ENCODE data around the gene KRTAP19-8. TPM values are rescaled to one million over a fixed set of nuclear protein-coding genes. Genes with fewer than 3 reads are reported as not detected.

KRTAP19-8 gene
- total RNA-seq, 4 donors from 2014 or later = not detected

GRCh38 chr21:31075848-31076247 lies 37.6 kb upstream of the KRTAP19-8 start:
- no peak for TF ChIP-seq POLR2A (IDR thresholded peaks at IDR 0.05)
- no peak for TF ChIP-seq CTCF (IDR thresholded peaks at IDR 0.05)
- H3K27me3 ChIP-seq = no peaks in the 10 kb centered on the region
- DNase-seq = no peak
- H3K4me3 ChIP-seq = no peak overlapping the region
- H3K36me3 ChIP-seq = no peaks in the 10 kb centered on the region
- H3K9me3 ChIP-seq = no peaks in the 10 kb centered on the region
- no peaks in the 10 kb centered on the region for H3K4me1 ChIP-seq
- no peak overlapping the region for H3K27ac ChIP-seq
- intact Hi-C loops (cut with DNase I; ENCODE audit: low total_unique reads) = no loop called here

GRCh38 chr21:31072533-31072932 lies 34.3 kb upstream of the KRTAP19-8 start:
- Histone ChIP-seq H3K27ac (no peak overlapping the region), H3K36me3 (no peaks in the 10 kb centered on the region), H3K4me1 (no peaks in the 10 kb centered on the region), H3K27me3 (no peaks in the 10 kb centered on the region), H3K9me3 (no peaks in the 10 kb centered on the region), H3K4me3 (no peak overlapping the region)
- intact Hi-C loops (cut with DNase I; ENCODE audit: low total_unique reads) = no loop called here
- TF ChIP-seq CTCF (IDR thresholded peaks at IDR 0.05) (no peak), POLR2A (IDR thresholded peaks at IDR 0.05) (no peak)
- no peak for DNase-seq

GRCh38 chr21:31064803-31065202 lies 26.5 kb upstream of the KRTAP19-8 start:
- Histone ChIP-seq H3K4me1 (no peaks in the 10 kb centered on the region), H3K4me3 (no peak overlapping the region), H3K9me3 (no peaks in the 10 kb centered on the region), H3K36me3 (no peaks in the 10 kb centered on the region), H3K27ac (no peak overlapping the region), H3K27me3 (no peaks in the 10 kb centered on the region)
- TF ChIP-seq CTCF (IDR thresholded peaks at IDR 0.05) (no peak), POLR2A (IDR thresholded peaks at IDR 0.05) (no peak)
- intact Hi-C loops (cut with DNase I; ENCODE audit: low total_unique reads) = no loop called here
- DNase-seq = no peak

- Histone ChIP-seq H3K27ac (no peak overlapping the region), H3K4me3 (no peak overlapping the region), H3K36me3 (no peaks in the 10 kb centered on the region), H3K4me1 (no peaks in the 10 kb centered on the region), H3K9me3 (no peaks in the 10 kb centered on the region), H3K27me3 (no peaks in the 10 kb centered on the region)
- TF ChIP-seq CTCF (IDR thresholded peaks at IDR 0.05) (no peak), POLR2A (IDR thresholded peaks at IDR 0.05) (no peak)
- intact Hi-C loops (cut with DNase I; ENCODE audit: low total_unique reads) = no loop called here
- no peak for DNase-seq
Observed at GRCh38 chr21:31052489-31053142, 14.3 kb upstream of the KRTAP19-8 start.

- intact Hi-C loops (cut with DNase I; ENCODE audit: low total_unique reads) = no loop called here
Observed at GRCh38 chr21:31050577-31051157, 12.4 kb upstream of the KRTAP19-8 start.

More at GRCh38 chr21:31050577-31051157, 12.4 kb upstream of the KRTAP19-8 start:
- Histone ChIP-seq H3K27ac (no peak overlapping the region), H3K36me3 (no peaks in the 10 kb centered on the region), H3K4me3 (no peak overlapping the region), H3K9me3 (no peaks in the 10 kb centered on the region), H3K4me1 (no peaks in the 10 kb centered on the region), H3K27me3 (no peaks in the 10 kb centered on the region)
- no peak for DNase-seq
- no peak for TF ChIP-seq CTCF (IDR thresholded peaks at IDR 0.05)
- TF ChIP-seq POLR2A (IDR thresholded peaks at IDR 0.05) = no peak

All from uterus (tissue), 4 donors.